DOHH2 (cell line): ENCODE measurements around the gene CPEB1.

Experiments used
- H3F3A ChIP-seq: fragments of 200-600 bp; sonication (generic), shearing (Covaris generic); 2 replicates; pipeline ENCODE4 v1.6.0; 2016; ENCODE audit warnings: antibody characterized with exemption, mild to moderate bottlenecking; ENCODE audit not compliant: control insufficient read depth, insufficient read depth
- H3K27ac ChIP-seq: fragments of 200-600 bp; sonication (generic); 2 replicates; pipeline ENCODE4 v1.5.1; 2014; ENCODE audit warnings: low read depth, mild to moderate bottlenecking, low read length, moderate library complexity
- H3K27me3 ChIP-seq: fragments of 200-600 bp; sonication (generic); 2 replicates; pipeline ENCODE4 v1.6.1; 2014; ENCODE audit warnings: mild to moderate bottlenecking, low read length, mixed read lengths; ENCODE audit not compliant: control insufficient read depth
- H3K36me3 ChIP-seq: fragments of 200-600 bp; sonication (generic); 2 replicates; pipeline ENCODE4 v1.6.1; 2014; ENCODE audit warnings: mild to moderate bottlenecking, low read length, moderate library complexity, mixed read lengths; ENCODE audit not compliant: control insufficient read depth
- H3K4me1 ChIP-seq: fragments of 200-600 bp; sonication (generic); 2 replicates; pipeline ENCODE4 v1.6.1; 2014; ENCODE audit warnings: mild to moderate bottlenecking, low read length, mixed read lengths; ENCODE audit not compliant: control insufficient read depth
- H3K4me2 ChIP-seq: fragments of 200-600 bp; sonication (generic); 2 replicates; pipeline ENCODE4 v1.6.0; 2014; ENCODE audit warnings: mild to moderate bottlenecking, low read length, moderate library complexity
- H3K4me3 ChIP-seq: fragments of 200-600 bp; sonication (generic); 2 replicates; pipeline ENCODE4 v1.5.1; 2014; ENCODE audit warnings: mild to moderate bottlenecking, low read length, mixed read lengths
- H3K79me2 ChIP-seq: fragments of 200-600 bp; sonication (generic); 2 replicates; pipeline ENCODE4 v1.6.1; 2014; ENCODE audit warnings: mild to moderate bottlenecking, low read length, mixed read lengths; ENCODE audit not compliant: control insufficient read depth
- H3K9me2 ChIP-seq: fragments of 200-600 bp; sonication (generic); replicated peaks from 2 replicates; pipeline ENCODE4 v1.6.1; 2014; ENCODE audit warnings: mild to moderate bottlenecking, low read length, mixed read lengths; ENCODE audit not compliant: control insufficient read depth
- H3K9me3 ChIP-seq: fragments of 200-600 bp; sonication (generic); 2 replicates; pipeline ENCODE4 v1.6.1; 2014; ENCODE audit warnings: antibody characterized with exemption, low read length, mixed read lengths; ENCODE audit not compliant: control insufficient read depth, insufficient read depth
- H4K20me1 ChIP-seq: fragments of 200-600 bp; sonication (generic); 2 replicates; pipeline ENCODE4 v1.6.0; 2014; ENCODE audit warnings: low read depth, mild to moderate bottlenecking, antibody characterized with exemption, low read length, moderate library complexity; ENCODE audit not compliant: control insufficient read depth, insufficient read depth
- CTCF ChIP-seq: fragments of 200-600 bp; sonication (generic); IDR thresholded peaks from one replicate; pipeline ENCODE4 v1.5.1; 2014; ENCODE audit warnings: antibody characterized with exemption, mild to moderate bottlenecking, low read depth, low read length; ENCODE audit not compliant: poor library complexity, severe bottlenecking
- EZH2phosphoT487 ChIP-seq: fragments of 200-600 bp; sonication (generic); IDR thresholded peaks from 2 replicates; pipeline ENCODE4 v1.6.1; 2017; ENCODE audit warnings: borderline replicate concordance, mild to moderate bottlenecking, antibody characterized with exemption, low read length, moderate library complexity, mixed read lengths

CPEB1 gene

GRCh38 chr15:82602195-82602594 is 45.0 kb downstream of the CPEB1 start:
- no peaks in the 10 kb centered on the region for H3K27me3 ChIP-seq

GRCh38 chr15:82599862-82600261 is 47.3 kb downstream of the CPEB1 start:
- no peaks in the 10 kb centered on the region for H3K4me1 ChIP-seq

More at GRCh38 chr15:82602195-82602594, 45.0 kb downstream of the CPEB1 start:
- no peak for TF ChIP-seq EZH2phosphoT487
- no peak for TF ChIP-seq CTCF
- Histone ChIP-seq H3K4me3 (no peak overlapping the region), H3K79me2 (no peaks in the 10 kb centered on the region), H3K4me2 (no peak overlapping the region), H4K20me1 (no peaks in the 10 kb centered on the region), H3K36me3 (no peaks in the 10 kb centered on the region), H3K27ac (no peak overlapping the region), H3K9me3 (no peaks in the 10 kb centered on the region), H3F3A (no peaks in the 10 kb centered on the region), H3K9me2 (no peaks in the 10 kb centered on the region), H3K4me1 (no peaks in the 10 kb centered on the region)

GRCh38 chr15:82597815-82598214 is 49.3 kb downstream of the CPEB1 start:
- Histone ChIP-seq H3K27ac (no peak overlapping the region), H3K9me3 (no peaks in the 10 kb centered on the region), H3K27me3 (0 out of 2 replicates have a peak, but pooled peaks cover 3% of the 10 kb centered on the region), H4K20me1 (no peaks in the 10 kb centered on the region), H3F3A (no peaks in the 10 kb centered on the region), H3K4me2 (no peak overlapping the region), H3K79me2 (no peaks in the 10 kb centered on the region), H3K9me2 (no peaks in the 10 kb centered on the region), H3K4me3 (no peak overlapping the region), H3K36me3 (no peaks in the 10 kb centered on the region), H3K4me1 (no peaks in the 10 kb centered on the region)
- TF ChIP-seq EZH2phosphoT487 (no peak), CTCF (no peak)

More at GRCh38 chr15:82599862-82600261, 47.3 kb downstream of the CPEB1 start:
- no peaks in the 10 kb centered on the region for H3K9me3 ChIP-seq
- H3K27me3 ChIP-seq, result 0 out of 2 replicates have a peak, but pooled peaks cover 3% of the 10 kb centered on the region
- no peaks in the 10 kb centered on the region for H3K79me2 ChIP-seq
- no peak overlapping the region for H3K4me2 ChIP-seq
- TF ChIP-seq EZH2phosphoT487 (no peak), CTCF (no peak)
- no peak overlapping the region for H3K4me3 ChIP-seq
- H3K27ac ChIP-seq, result no peak overlapping the region
- H3K36me3 ChIP-seq, result no peaks in the 10 kb centered on the region
- no peaks in the 10 kb centered on the region for H3K9me2 ChIP-seq
- no peaks in the 10 kb centered on the region for H3F3A ChIP-seq
- no peaks in the 10 kb centered on the region for H4K20me1 ChIP-seq
